Transverse colon (tissue), 4 donors: ENCODE measurements around the gene MGAT5. TPM values are rescaled to one million over a fixed set of nuclear protein-coding genes. Genes with fewer than 3 reads are reported as not detected.

ENCODE experiments used
- DNase-seq: peaks from one replicate; pipeline ENCODE4 v3.0.0-alpha.2; 2019
- H3K27ac ChIP-seq, 4 donors: fragments of 200-600 bp; sonication (generic); 2 replicates each; pipeline ENCODE4 v1.5.1; 2016 to 2018; ENCODE audit warnings: inconsistent platforms in 4 of 4
- H3K27me3 ChIP-seq: fragments of 200-600 bp; sonication (generic); 2 replicates; pipeline ENCODE4 v1.5.1; 2017; ENCODE audit warnings: inconsistent platforms
- H3K36me3 ChIP-seq, 4 donors: fragments of 200-600 bp; sonication (generic); 2 replicates each; pipeline ENCODE4 v1.5.1; 2017 to 2019; ENCODE audit warnings: inconsistent platforms in 4 of 4
- H3K4me1 ChIP-seq, 4 donors: fragments of 200-600 bp; sonication (generic); 2 replicates each; pipeline ENCODE4 v1.5.1; 2017 to 2020; ENCODE audit warnings: inconsistent platforms in 4 of 4
- H3K4me3 ChIP-seq, 4 donors: fragments of 200-600 bp; sonication (generic); 1 replicate in 1 of 4; 2 replicates in 3 of 4; pipeline versions ENCODE4 v1.5.1 to v1.6.1; 2017 to 2019; ENCODE audit warnings: inconsistent platforms in 4 of 4
- H3K9me3 ChIP-seq, 2 donors: fragments of 200-600 bp; sonication (generic); 2 replicates each; pipeline ENCODE4 v1.5.1; 2017 to 2019; ENCODE audit warnings: inconsistent platforms in 2 of 2
- CTCF ChIP-seq, 5 experiments: fragments of 200-600 bp in 3 of 5; fragments of 450-650 bp in 2 of 5; sonication (generic) in 3 of 5; IDR thresholded peaks; 1 replicate in 2 of 5; 2 replicates in 3 of 5; pipeline ENCODE4 v1.5.1; 2016 to 2017; ENCODE audit warnings: antibody characterized with exemption in 5 of 5, inconsistent platforms in 3 of 5, mild to moderate bottlenecking in 2 of 5, moderate library complexity in 1 of 5
- EP300 ChIP-seq: sonication (generic); formaldehyde crosslinking; IDR thresholded peaks from one replicate; pipeline ENCODE4 v1.6.1; 2017; ENCODE audit warnings: antibody characterized with exemption, low read depth
- POLR2A ChIP-seq: fragments of 450-650 bp; IDR thresholded peaks from one replicate; pipeline ENCODE4 v1.6.1; 2016; ENCODE audit warnings: antibody characterized with exemption, mild to moderate bottlenecking, moderate library complexity
- POLR2AphosphoS5 ChIP-seq, 3 donors: sonication (generic); formaldehyde crosslinking; IDR thresholded peaks; one replicate each; pipeline ENCODE4 v1.6.1; 2016; ENCODE audit warnings: antibody characterized with exemption in 3 of 3
- WGBS, 2 donors: methylation state at CpG; one replicate each; pipeline ENCODE4 v1.1.5; 2018; ENCODE audit warnings: low coverage in 1 of 2; 5-methylcytosine and 5-hydroxymethylcytosine counted together
- in situ Hi-C, 4 donors: fragments of 200-750 bp; cut with MboI; loops; one replicate each; pipeline versions ENCODE4 v1.15.0 to v1.15.1; 2017; ENCODE audit warnings: low sequenced_read_pairs in 3 of 4, low pct_ligation_motif_present in 1 of 4, low pct_unique_long_range_greater_than_20kb in 1 of 4
- intact Hi-C: fragments of 100-400 bp; cut with DNase I; formaldehyde crosslinking; loops from one replicate; pipeline ENCODE4 v1.15.1; 2023; ENCODE audit warnings: low total_unique reads
- total RNA-seq, 4 donors: library from RNA; depleted of rRNA; stranded (reverse); fragments of >200 nt; gene quantifications; one replicate each; pipeline ENCODE4 v1.1.0, GENCODE V29; 2016

The MGAT5 gene
- total RNA-seq, 4 donors from 2014 or later = 23.6 to 67.6 (median 55.2) TPM

GRCh38 chr2:134398300-134398699 lies 144.4 kb downstream of the MGAT5 start:
- intact Hi-C loops (no loop called here), in situ Hi-C loops (no loop called here)
- H3K27me3 ChIP-seq = no peaks in the 10 kb centered on the region
- TF ChIP-seq POLR2A (no peak), EP300 (no peak), CTCF (IDR thresholded peaks at IDR 0.05) (no peak), POLR2AphosphoS5 (IDR thresholded peaks at IDR 0.05) (no peak)
- H3K4me1 ChIP-seq = peaks cover 6 to 41% (median 11%) of the 10 kb centered on the region in 4 donors
- H3K9me3 ChIP-seq = no peaks in the 10 kb centered on the region
- no peaks in the 10 kb centered on the region for H3K36me3 ChIP-seq
- DNase-seq = no peak
- no peak overlapping the region for H3K4me3 ChIP-seq
- WGBS, 2 donors = 56 to 86% methylated on average over 3 to 6 of the region's 6 CpGs
- H3K27ac ChIP-seq = no peak overlapping the region

GRCh38 chr2:134399096-134399495 lies 145.2 kb downstream of the MGAT5 start:
- 95 to 100% methylated on average over 2 of the region's 2 CpGs for WGBS, 2 donors
- H3K27me3 ChIP-seq = no peaks in the 10 kb centered on the region
- no peak for TF ChIP-seq POLR2A
- intact Hi-C loops (no loop called here), in situ Hi-C loops (no loop called here)
- peaks cover 6 to 38% (median 11%) of the 10 kb centered on the region in 4 donors for H3K4me1 ChIP-seq
- no peaks in the 10 kb centered on the region for H3K9me3 ChIP-seq
- H3K27ac ChIP-seq = no peak overlapping the region
- H3K36me3 ChIP-seq = no peaks in the 10 kb centered on the region
- no peak overlapping the region for H3K4me3 ChIP-seq
- DNase-seq = no peak

- TF ChIP-seq POLR2AphosphoS5 (IDR thresholded peaks at IDR 0.05) (no peak), EP300 (no peak), POLR2A (no peak), CTCF (IDR thresholded peaks at IDR 0.05) (no peak)
- intact Hi-C loops (loop anchor here (10.0 kb wide), 1 partner anchor 276 kb away; no protein-coding TSS in a partner anchor), in situ Hi-C loops (loop anchor here in 2 of 4 donors (10.0 to 25.0 kb wide), 3 partner anchors 164 to 514 kb away; no protein-coding TSS in a partner anchor)
- Histone ChIP-seq H3K36me3 (no peaks in the 10 kb centered on the region), H3K4me1 (peaks cover 6 to 25% (median 9%) of the 10 kb centered on the region in 4 donors), H3K27me3 (no peaks in the 10 kb centered on the region), H3K27ac (no peak overlapping the region), H3K4me3 (no peak overlapping the region), H3K9me3 (no peaks in the 10 kb centered on the region)
- DNase-seq = no peak
- 74% methylated on average over 5 of the region's 5 CpGs for WGBS, 2 donors
These were observed 147.2 kb downstream of the MGAT5 start for GRCh38 chr2:134401081-134401497.

GRCh38 chr2:134401789-134402188 lies 147.9 kb downstream of the MGAT5 start:
- Histone ChIP-seq H3K27ac (peak overlapping the region in 2 of 4 donors; percentile 19 to 54), H3K4me3 (no peak overlapping the region), H3K9me3 (no peaks in the 10 kb centered on the region), H3K27me3 (no peaks in the 10 kb centered on the region), H3K36me3 (no peaks in the 10 kb centered on the region), H3K4me1 (peaks cover 6 to 21% (median 8%) of the 10 kb centered on the region in 4 donors)
- 81 to 100% methylated on average over 2 of the region's 2 CpGs for WGBS, 2 donors
- DNase-seq = no peak
- no peak for TF ChIP-seq EP300
- no peak for TF ChIP-seq POLR2AphosphoS5 (IDR thresholded peaks at IDR 0.05)
- TF ChIP-seq CTCF (IDR thresholded peaks at IDR 0.05) = no peak
- in situ Hi-C loops (loop anchor here in 2 of 4 donors (10.0 to 25.0 kb wide), 3 partner anchors 164 to 514 kb away; no protein-coding TSS in a partner anchor), intact Hi-C loops (loop anchor here (10.0 kb wide), 1 partner anchor 277 kb away; no protein-coding TSS in a partner anchor)

GRCh38 chr2:134402410-134402809 lies 148.5 kb downstream of the MGAT5 start:
- no peak for TF ChIP-seq POLR2A
- no peak for TF ChIP-seq CTCF (IDR thresholded peaks at IDR 0.05)
- no peak for TF ChIP-seq EP300
- TF ChIP-seq POLR2AphosphoS5 (IDR thresholded peaks at IDR 0.05) = no peak
- Histone ChIP-seq H3K27me3 (no peaks in the 10 kb centered on the region), H3K36me3 (no peaks in the 10 kb centered on the region), H3K4me1 (peaks cover under 1 to 15% (median 3%) of the 10 kb centered on the region in 4 donors), H3K27ac (peak overlapping the region in 2 of 4 donors; percentile 19 to 54), H3K9me3 (no peaks in the 10 kb centered on the region), H3K4me3 (no peak overlapping the region)
- DNase-seq = no peak
- WGBS, 2 donors = 10 to 17% methylated on average over 1 of the region's 1 CpG
- in situ Hi-C loops (loop anchor here in 2 of 4 donors (10.0 to 25.0 kb wide), 3 partner anchors 165 to 515 kb away; no protein-coding TSS in a partner anchor), intact Hi-C loops (loop anchor here (10.0 kb wide), 1 partner anchor 278 kb away; no protein-coding TSS in a partner anchor)
